GM06990 (cell line): ENCODE results near the gene CRYBA4.

Experiments used
- DNase-seq: peaks from one replicate; pipeline ENCODE4 v3.0.0-alpha.2; 2011; ENCODE audit not compliant: insufficient read length; ENCODE audit errors: extremely low read depth
- H3K27me3 ChIP-seq: replicated peaks from 2 replicates; pipeline ENCODE4 v1.6.0; 2011; ENCODE audit warnings: low read length; ENCODE audit not compliant: control insufficient read depth, insufficient read depth
- H3K36me3 ChIP-seq: 2 replicates; pipeline ENCODE4 v1.5.1; 2011; ENCODE audit warnings: low read length; ENCODE audit not compliant: control insufficient read depth, insufficient read depth
- H3K4me3 ChIP-seq: replicated peaks from 2 replicates; pipeline ENCODE4 v1.5.1; 2011; ENCODE audit warnings: low read depth, mild to moderate bottlenecking, control low read depth, low read length
- TF ChIP-seq, protein P1 (sequence below): IDR thresholded peaks from 2 replicates; pipeline ENCODE4 v1.5.1; 2011; ENCODE audit warnings: low read length, control low read depth, mild to moderate bottlenecking, inconsistent platforms; ENCODE audit not compliant: insufficient read depth, poor library complexity, severe bottlenecking

CRYBA4 gene

GRCh38 chr22:26585104-26585790 is 36.5 kb upstream of the CRYBA4 start:
- Histone ChIP-seq H3K27me3 (no peaks in the 10 kb centered on the region), H3K36me3 (peaks cover 2% of the 10 kb centered on the region), H3K4me3 (no peak overlapping the region)
- TF ChIP-seq, protein P1, sequence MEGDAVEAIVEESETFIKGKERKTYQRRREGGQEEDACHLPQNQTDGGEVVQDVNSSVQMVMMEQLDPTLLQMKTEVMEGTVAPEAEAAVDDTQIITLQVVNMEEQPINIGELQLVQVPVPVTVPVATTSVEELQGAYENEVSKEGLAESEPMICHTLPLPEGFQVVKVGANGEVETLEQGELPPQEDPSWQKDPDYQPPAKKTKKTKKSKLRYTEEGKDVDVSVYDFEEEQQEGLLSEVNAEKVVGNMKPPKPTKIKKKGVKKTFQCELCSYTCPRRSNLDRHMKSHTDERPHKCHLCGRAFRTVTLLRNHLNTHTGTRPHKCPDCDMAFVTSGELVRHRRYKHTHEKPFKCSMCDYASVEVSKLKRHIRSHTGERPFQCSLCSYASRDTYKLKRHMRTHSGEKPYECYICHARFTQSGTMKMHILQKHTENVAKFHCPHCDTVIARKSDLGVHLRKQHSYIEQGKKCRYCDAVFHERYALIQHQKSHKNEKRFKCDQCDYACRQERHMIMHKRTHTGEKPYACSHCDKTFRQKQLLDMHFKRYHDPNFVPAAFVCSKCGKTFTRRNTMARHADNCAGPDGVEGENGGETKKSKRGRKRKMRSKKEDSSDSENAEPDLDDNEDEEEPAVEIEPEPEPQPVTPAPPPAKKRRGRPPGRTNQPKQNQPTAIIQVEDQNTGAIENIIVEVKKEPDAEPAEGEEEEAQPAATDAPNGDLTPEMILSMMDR: no peak
- no peak for DNase-seq

- Histone ChIP-seq H3K4me3 (no peak overlapping the region), H3K27me3 (no peaks in the 10 kb centered on the region), H3K36me3 (peaks cover 2% of the 10 kb centered on the region)
- TF ChIP-seq, protein P1: no peak
- no peak for DNase-seq
These were observed 35.0 kb upstream of the CRYBA4 start for GRCh38 chr22:26586556-26587325.

GRCh38 chr22:26587991-26588613 is 33.7 kb upstream of the CRYBA4 start:
- no peaks in the 10 kb centered on the region for H3K27me3 ChIP-seq
- TF ChIP-seq, protein P1: no peak
- no peak overlapping the region for H3K4me3 ChIP-seq
- DNase-seq: no peak
- H3K36me3 ChIP-seq: peaks cover 2% of the 10 kb centered on the region

GRCh38 chr22:26588729-26589366 is 32.9 kb upstream of the CRYBA4 start:
- DNase-seq: no peak
- no peaks in the 10 kb centered on the region for H3K27me3 ChIP-seq
- H3K4me3 ChIP-seq: peak overlapping the region; percentile 91
- peaks cover 2% of the 10 kb centered on the region for H3K36me3 ChIP-seq
- TF ChIP-seq, protein P1: no peak

DNA sequence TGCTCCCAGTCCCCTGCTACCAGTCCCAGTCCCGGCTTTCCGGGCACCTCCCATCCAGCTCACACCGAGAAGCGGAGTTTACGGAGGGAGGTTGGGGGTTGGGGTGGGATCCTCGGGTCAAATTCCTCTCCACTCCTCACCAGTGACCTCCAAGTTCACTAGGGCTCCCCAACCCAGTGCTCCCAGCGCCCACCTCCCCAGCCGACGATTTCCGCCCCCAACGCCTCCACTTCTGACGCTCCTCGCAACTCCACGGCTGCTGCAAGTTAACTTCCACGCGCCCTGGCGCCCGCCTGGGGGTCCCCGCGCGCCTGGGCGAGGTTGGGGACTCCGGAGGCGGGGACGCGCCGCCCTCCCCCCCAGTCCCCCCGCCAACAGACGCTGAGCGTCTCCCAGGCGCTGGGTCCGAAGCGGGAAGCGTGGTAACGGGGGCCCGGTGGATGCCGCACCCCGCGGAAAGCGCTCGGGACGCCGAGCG is 32.4 kb upstream of the CRYBA4 start:
- TF ChIP-seq, protein P1: no peak
- Histone ChIP-seq H3K36me3 (peaks cover 2% of the 10 kb centered on the region), H3K27me3 (no peaks in the 10 kb centered on the region), H3K4me3 (peak overlapping the region; percentile 91)
- peak; percentile 43 for DNase-seq
